Kidney (tissue), 14 donors: ENCODE measurements around the gene ANAPC2. TPM values are rescaled to one million over a fixed set of nuclear protein-coding genes. Genes with fewer than 3 reads are reported as not detected.

Experiments used
- DNase-seq, 5 donors: peaks; one replicate each; pipeline ENCODE4 v3.0.0-alpha.2; 2013 to 2020
- FAIRE-seq: peaks from 2 replicates; lab custom pipeline; 2012; peaks lifted over from hg19 to GRCh38; lab: Jason Lieb, UNC
- H3K27ac ChIP-seq, 2 donors: one replicate each; pipeline ENCODE4 v1.7.0; 2013; ENCODE audit warnings: low read depth in 2 of 2, low read length in 2 of 2, inconsistent platforms in 1 of 2
- H3K27me3 ChIP-seq: one replicate; pipeline ENCODE4 v1.7.1; 2013; ENCODE audit warnings: low read length, inconsistent platforms; ENCODE audit not compliant: control insufficient read depth, insufficient read depth
- H3K36me3 ChIP-seq, 3 donors: one replicate each; pipeline versions ENCODE4 v1.7.0 to v1.7.1; 2013; ENCODE audit warnings: low read length in 3 of 3, control low read depth in 1 of 3, inconsistent platforms in 1 of 3; ENCODE audit not compliant: insufficient read depth in 3 of 3, control insufficient read depth in 2 of 3
- H3K4me1 ChIP-seq, 3 donors: one replicate each; pipeline versions ENCODE4 v1.7.0 to v1.7.1; 2013; ENCODE audit warnings: low read length in 3 of 3, inconsistent platforms in 1 of 3, low read depth in 1 of 3; ENCODE audit not compliant: control insufficient read depth in 2 of 3, insufficient read depth in 2 of 3
- H3K4me3 ChIP-seq, 3 donors: one replicate each; pipeline versions ENCODE4 v1.7.0 to v1.8.1; 2013; ENCODE audit warnings: low read length in 3 of 3, control low read depth in 1 of 3, inconsistent platforms in 1 of 3
- H3K9ac ChIP-seq, 3 donors: one replicate each; pipeline versions ENCODE4 v1.7.0 to v1.7.1; 2013; ENCODE audit warnings: low read length in 3 of 3, control low read depth in 1 of 3, inconsistent platforms in 1 of 3
- H3K9me3 ChIP-seq, 3 donors: one replicate each; pipeline versions ENCODE4 v1.7.0 to v1.7.1; 2013; ENCODE audit warnings: low read length in 3 of 3, control low read depth in 1 of 3, inconsistent platforms in 1 of 3; ENCODE audit not compliant: control insufficient read depth in 2 of 3, insufficient read depth in 1 of 3
- CTCF ChIP-seq: IDR thresholded peaks from 3 replicates; pipeline ENCODE4 v1.5.1; 2012; ENCODE audit warnings: mild to moderate bottlenecking, moderate library complexity, borderline replicate concordance; ENCODE audit not compliant: insufficient read depth; ENCODE audit errors: extremely low read depth
- intact Hi-C: fragments of 100-400 bp; cut with DNase I; formaldehyde crosslinking; loops from one replicate; pipeline ENCODE4 v1.11.1; 2022
- polyA plus RNA-seq: library from polyadenylated mRNA; stranded (reverse); fragments of 350-450 nt; fragmentation: Illumina TruSeq; extraction: RNeasy Lipid Tissue Mini Kit (QIAGEN cat#74804); gene quantifications from one replicate; pipeline ENCODE4 v1.2.3, GENCODE V29; 2014; ENCODE audit warnings: low read depth, low replicate concordance; ENCODE audit not compliant: insufficient read depth
- total RNA-seq: library from RNA; stranded (reverse); fragmentation: NEBNext Ultra II Directional; extraction: Animal tissue kit (Norgen Biotek cat#: 25700); gene quantifications from one replicate; pipeline ENCODE4 v1.2.1, GENCODE V29; 2021
- donor health status: control.
- donor health status: control.
- donor health status: control.
- donor health status: control.
- donor health status: control.
- donor health status: DM: yes; HTN: yes; CAD: no.
- donor health status: Normal renal cell carcinoma (clear cell type).

ANAPC2 gene
- total and polyA plus RNA-seq, 2 donors from 2014 or later, result 19.9 to 57.2 TPM

- FAIRE-seq, result no peak
- intact Hi-C loops, result no loop called here
- peaks cover 0 to 15% (median 4%) of the 10 kb centered on the region in 3 donors for H3K36me3 ChIP-seq
Observed at GRCh38 chr9:137189297-137190295, 1.2 kb upstream of the ANAPC2 start.

GRCh38 chr9:137188086-137188489 is 272 bp downstream of the ANAPC2 start:
- Histone ChIP-seq H3K9ac (peak overlapping the region; percentile 7 to 95 (median 48)), H3K4me3 (peak overlapping the region; percentile 70 to 94 (median 71)), H3K27me3 (no peaks in the 10 kb centered on the region), H3K4me1 (peaks cover 4 to 43% (median 30%) of the 10 kb centered on the region in 3 donors), H3K27ac (peak overlapping the region; percentile 51 to 85), H3K9me3 (no peaks in the 10 kb centered on the region), H3K36me3 (peaks cover 0 to 21% (median 17%) of the 10 kb centered on the region in 3 donors)
- intact Hi-C loops, result no loop called here
- no peak for DNase-seq
- no peak for FAIRE-seq
- TF ChIP-seq CTCF, result no peak

More at GRCh38 chr9:137189297-137190295, 1.2 kb upstream of the ANAPC2 start:
- H3K9ac ChIP-seq, result peak overlapping the region; percentile 58 to 80 (median 70)
- no peak for TF ChIP-seq CTCF
- peak overlapping the region; percentile 74 to 94 (median 75) for H3K4me3 ChIP-seq
- peak overlapping the region; percentile 75 to 85 for H3K27ac ChIP-seq
- no peaks in the 10 kb centered on the region for H3K27me3 ChIP-seq
- no peak for DNase-seq
- H3K9me3 ChIP-seq, result no peaks in the 10 kb centered on the region
- peaks cover 4 to 48% (median 35%) of the 10 kb centered on the region in 3 donors for H3K4me1 ChIP-seq

DNA sequence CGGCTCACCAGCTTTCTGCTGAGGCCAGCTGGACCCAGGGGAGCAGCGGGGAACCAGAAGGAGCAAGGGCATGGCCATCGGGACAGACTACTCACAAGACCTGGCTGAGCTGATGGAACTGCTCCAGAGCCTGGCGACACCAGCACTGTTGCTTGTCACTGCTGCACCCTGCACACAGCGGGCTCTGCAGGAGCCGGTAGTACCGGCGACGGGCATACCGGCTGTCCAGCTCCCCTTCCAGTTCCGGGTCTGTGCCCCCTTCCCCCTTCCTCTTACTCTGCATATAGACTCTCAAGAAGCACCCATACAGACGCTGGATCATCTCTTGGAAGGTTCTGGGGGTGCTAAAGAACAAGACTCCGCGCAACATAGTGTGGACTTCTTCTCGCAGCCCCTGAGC is 974 bp downstream of the ANAPC2 start:
- Histone ChIP-seq H3K4me1 (peaks cover 4 to 43% (median 30%) of the 10 kb centered on the region in 3 donors), H3K4me3 (peak overlapping the region; percentile 70 to 94 (median 71)), H3K36me3 (peaks cover 0 to 26% (median 22%) of the 10 kb centered on the region in 3 donors), H3K27ac (no peak overlapping the region), H3K9ac (peak overlapping the region in 1 of 3 donors; percentile 95), H3K9me3 (no peaks in the 10 kb centered on the region), H3K27me3 (no peaks in the 10 kb centered on the region)
- FAIRE-seq, result no peak
- intact Hi-C loops, result no loop called here
- DNase-seq, result no peak
- no peak for TF ChIP-seq CTCF
